Measurements from ENCODE around the gene ANKRD55. TPM values are rescaled to one million over a fixed set of nuclear protein-coding genes. Genes with fewer than 3 reads are reported as not detected.
"Not testable (repeated sequence)": the region's sequence is repeated elsewhere in the genome, so short reads cannot be mapped to it uniquely, and the experiment has no call there.

Gene ANKRD55
- total RNA-seq, 1 donor: under 0.01 TPM

GRCh38 chr5:56253126-56253525, 20.0 kb upstream of the ANKRD55 start:
- no peak for DNase-seq (ENCODE audit: low read depth)
- TF ChIP-seq, protein P1, sequence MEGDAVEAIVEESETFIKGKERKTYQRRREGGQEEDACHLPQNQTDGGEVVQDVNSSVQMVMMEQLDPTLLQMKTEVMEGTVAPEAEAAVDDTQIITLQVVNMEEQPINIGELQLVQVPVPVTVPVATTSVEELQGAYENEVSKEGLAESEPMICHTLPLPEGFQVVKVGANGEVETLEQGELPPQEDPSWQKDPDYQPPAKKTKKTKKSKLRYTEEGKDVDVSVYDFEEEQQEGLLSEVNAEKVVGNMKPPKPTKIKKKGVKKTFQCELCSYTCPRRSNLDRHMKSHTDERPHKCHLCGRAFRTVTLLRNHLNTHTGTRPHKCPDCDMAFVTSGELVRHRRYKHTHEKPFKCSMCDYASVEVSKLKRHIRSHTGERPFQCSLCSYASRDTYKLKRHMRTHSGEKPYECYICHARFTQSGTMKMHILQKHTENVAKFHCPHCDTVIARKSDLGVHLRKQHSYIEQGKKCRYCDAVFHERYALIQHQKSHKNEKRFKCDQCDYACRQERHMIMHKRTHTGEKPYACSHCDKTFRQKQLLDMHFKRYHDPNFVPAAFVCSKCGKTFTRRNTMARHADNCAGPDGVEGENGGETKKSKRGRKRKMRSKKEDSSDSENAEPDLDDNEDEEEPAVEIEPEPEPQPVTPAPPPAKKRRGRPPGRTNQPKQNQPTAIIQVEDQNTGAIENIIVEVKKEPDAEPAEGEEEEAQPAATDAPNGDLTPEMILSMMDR (IDR thresholded peaks at IDR 0.05; ENCODE audit: insufficient read depth, low read depth, low read length): no peak

GRCh38 chr5:56251918-56252553, 18.9 kb upstream of the ANKRD55 start:
- TF ChIP-seq, protein P1 (IDR thresholded peaks at IDR 0.05; ENCODE audit: insufficient read depth, low read depth, low read length): no peak
- peak; percentile 21 for DNase-seq (ENCODE audit: low read depth)
- no peak overlapping the region for H3K4me3 ChIP-seq (ENCODE audit: low read depth, low read length)

More at GRCh38 chr5:56253126-56253525, 20.0 kb upstream of the ANKRD55 start:
- H3K4me3 ChIP-seq (ENCODE audit: low read depth, low read length): no peak overlapping the region

- DNase-seq (ENCODE audit: low read depth): no peak
- TF ChIP-seq, protein P1 (IDR thresholded peaks at IDR 0.05; ENCODE audit: insufficient read depth, low read depth, low read length): no peak
- no peak overlapping the region for H3K4me3 ChIP-seq (ENCODE audit: low read depth, low read length)
Observed at GRCh38 chr5:56251440-56251839, 18.3 kb upstream of the ANKRD55 start.

DNA sequence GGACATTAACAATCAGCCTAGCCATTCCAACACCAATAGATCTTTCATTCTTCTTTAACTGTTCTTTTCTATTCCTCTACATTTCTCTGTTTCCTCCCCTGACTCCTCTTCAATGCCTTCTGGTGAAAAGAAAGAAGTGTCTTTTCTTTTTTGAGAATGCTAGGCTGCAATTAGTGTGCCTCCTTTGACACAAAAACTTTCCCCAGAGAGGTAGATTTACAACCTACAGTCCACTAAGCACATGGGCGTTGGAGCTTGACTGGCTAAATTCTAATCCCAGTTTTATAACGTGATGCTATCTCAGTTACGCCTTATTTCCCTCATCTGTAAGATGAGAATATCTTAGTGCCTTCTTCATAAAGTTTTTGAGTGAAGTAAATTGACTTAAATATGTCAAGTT, 16.9 kb upstream of the ANKRD55 start:
- TF ChIP-seq, protein P1 (IDR thresholded peaks at IDR 0.05; ENCODE audit: insufficient read depth, low read depth, low read length): no peak
- no peak overlapping the region for H3K4me3 ChIP-seq (ENCODE audit: low read depth, low read length)
- no peak for DNase-seq (ENCODE audit: low read depth)

- H3K4me3 ChIP-seq (ENCODE audit: low read depth, low read length); DNase-seq (ENCODE audit: low read depth): not testable (repeated sequence)
Observed at GRCh38 chr5:56249085-56249484, 16.0 kb upstream of the ANKRD55 start.

DNA sequence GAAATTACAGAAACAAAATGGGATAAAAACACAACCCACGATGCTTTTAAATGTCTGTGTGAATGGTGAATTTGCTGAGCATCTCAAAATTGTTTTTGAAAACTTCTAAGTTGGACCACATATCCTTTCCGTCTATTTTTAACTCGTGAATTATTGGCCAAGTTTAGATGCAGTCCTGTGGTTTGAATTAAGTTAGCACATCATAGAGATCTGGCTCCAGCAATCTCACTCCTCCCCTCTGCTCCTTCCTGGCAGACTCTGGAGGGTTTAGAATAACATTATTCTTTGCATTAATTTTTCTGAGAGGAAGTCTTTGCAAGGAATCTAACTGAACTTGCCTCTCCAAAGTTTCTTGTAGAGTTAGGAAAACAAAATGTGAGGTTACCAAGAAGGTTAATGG, 14.5 kb upstream of the ANKRD55 start:
- no peak overlapping the region for H3K4me3 ChIP-seq (ENCODE audit: low read depth, low read length)
- peak; percentile 6 for DNase-seq (ENCODE audit: low read depth)
- TF ChIP-seq, protein P1 (IDR thresholded peaks at IDR 0.05; ENCODE audit: insufficient read depth, low read depth, low read length): no peak

GRCh38 chr5:56246769-56247168, 13.6 kb upstream of the ANKRD55 start:
- TF ChIP-seq, protein P1 (IDR thresholded peaks at IDR 0.05; ENCODE audit: insufficient read depth, low read depth, low read length): no peak
- DNase-seq (ENCODE audit: low read depth): no peak
- no peak overlapping the region for H3K4me3 ChIP-seq (ENCODE audit: low read depth, low read length)

Data from fibroblast of villous mesenchyme (primary cell).